Stimulated activated CD4-positive, alpha-beta T cell treated with anti-CD3 and anti-CD28 coated beads, TNF-alpha, amount 100 ng/mL, for 24 hours (primary cell): ENCODE measurements around the gene IL17REL.

Experiments
- DNase-seq, 3 experiments: peaks; one replicate each; pipeline ENCODE4 v3.0.0-alpha.2; 2020; ENCODE audit warnings: low read depth in 3 of 3

IL17REL gene

GRCh38 chr22:50002791-50003190 is 9.8 kb downstream of the IL17REL start:
- no peak for DNase-seq

GRCh38 chr22:50001388-50002231 is 11.0 kb downstream of the IL17REL start:
- no peak for DNase-seq

- no peak for DNase-seq
Observed at GRCh38 chr22:50000587-50001387, 11.8 kb downstream of the IL17REL start.

- DNase-seq: no peak
Observed at GRCh38 chr22:49999946-50000586, 12.5 kb downstream of the IL17REL start.

- no peak for DNase-seq
Observed at GRCh38 chr22:49999063-49999945, 13.3 kb downstream of the IL17REL start.

GRCh38 chr22:49998718-49999062 is 13.9 kb downstream of the IL17REL start:
- DNase-seq: no peak

- DNase-seq: no peak
Observed at GRCh38 chr22:49997932-49998717, 14.4 kb downstream of the IL17REL start.

GRCh38 chr22:49997251-49997599 is 15.3 kb downstream of the IL17REL start:
- DNase-seq: no peak

- no peak for DNase-seq
Observed at GRCh38 chr22:49996518-49997250, 15.9 kb downstream of the IL17REL start.

- no peak for DNase-seq
Observed at GRCh38 chr22:49996119-49996517, 16.4 kb downstream of the IL17REL start.

GRCh38 chr22:49995361-49996118 is 17.0 kb downstream of the IL17REL start:
- DNase-seq: no peak

GRCh38 chr22:49995041-49995360 is 17.6 kb downstream of the IL17REL start:
- DNase-seq: no peak

- DNase-seq: no peak
Observed at GRCh38 chr22:49994361-49995040, 18.1 kb downstream of the IL17REL start.

GRCh38 chr22:49993649-49994360 is 18.8 kb downstream of the IL17REL start:
- no peak for DNase-seq

GRCh38 chr22:49992921-49993648 is 19.5 kb downstream of the IL17REL start:
- peak in 2 of 3 experiments; percentile 57 to 76 for DNase-seq

GRCh38 chr22:49991907-49992533 is 20.5 kb downstream of the IL17REL start:
- no peak for DNase-seq

- DNase-seq: no peak
Observed at GRCh38 chr22:49991167-49991566, 21.4 kb downstream of the IL17REL start.
